Bronchial epithelial cell (primary cell): ENCODE data around the gene ATF3. TPM values are rescaled to one million over a fixed set of nuclear protein-coding genes. Genes with fewer than 3 reads are reported as not detected.

Source experiments
- DNase-seq: peaks from one replicate; pipeline ENCODE4 v3.0.0-alpha.2; 2010; ENCODE audit warnings: low read depth
- FAIRE-seq: peaks from 2 replicates; lab custom pipeline; 2011; peaks lifted over from hg19 to GRCh38; lab: Jason Lieb, UNC
- H3K27me3 ChIP-seq: 2 replicates; pipeline ENCODE4 v1.5.1; 2011; ENCODE audit warnings: low read length; ENCODE audit not compliant: control insufficient read depth, insufficient read depth
- H3K36me3 ChIP-seq: 2 replicates; pipeline ENCODE4 v1.5.1; 2011; ENCODE audit warnings: low read length; ENCODE audit not compliant: control insufficient read depth, insufficient read depth
- H3K4me3 ChIP-seq: 2 replicates; pipeline ENCODE4 v1.5.1; 2011; ENCODE audit warnings: mild to moderate bottlenecking, low read depth, low read length, control low read depth
- CTCF ChIP-seq: IDR thresholded peaks from 2 replicates; pipeline ENCODE4 v1.5.1; 2011; ENCODE audit warnings: mild to moderate bottlenecking, moderate library complexity, low read length, control low read depth, inconsistent platforms; ENCODE audit not compliant: insufficient read depth, severe bottlenecking
- total RNA-seq: library from RNA; depleted of rRNA; stranded (reverse); fragments of >200 nt; gene quantifications from 2 replicates; pipeline ENCODE4 v1.2.1, GENCODE V29; 2014

Gene ATF3
- total RNA-seq, 1 donor from 2014 or later, result 19.2 TPM

- no peak for TF ChIP-seq CTCF
- no peak overlapping the region for H3K4me3 ChIP-seq
- DNase-seq (no peak), FAIRE-seq (no peak)
- H3K27me3 ChIP-seq, result no peaks in the 10 kb centered on the region
- H3K36me3 ChIP-seq, result no peaks in the 10 kb centered on the region
Measured at GRCh38 chr1:212666116-212666775, 57.7 kb downstream of the ATF3 start.

GRCh38 chr1:212667223-212668139, 58.9 kb downstream of the ATF3 start:
- DNase-seq, result peak; percentile 39
- FAIRE-seq, result no peak
- Histone ChIP-seq H3K36me3 (no peaks in the 10 kb centered on the region), H3K27me3 (no peaks in the 10 kb centered on the region), H3K4me3 (no peak overlapping the region)
- no peak for TF ChIP-seq CTCF

GRCh38 chr1:212668477-212668876, 59.9 kb downstream of the ATF3 start:
- Histone ChIP-seq H3K27me3 (no peaks in the 10 kb centered on the region), H3K4me3 (no peak overlapping the region), H3K36me3 (no peaks in the 10 kb centered on the region)
- TF ChIP-seq CTCF, result no peak
- FAIRE-seq (no peak), DNase-seq (no peak)

- H3K4me3 ChIP-seq, result no peak overlapping the region
- H3K36me3 ChIP-seq, result no peaks in the 10 kb centered on the region
- DNase-seq (no peak), FAIRE-seq (no peak)
- no peak for TF ChIP-seq CTCF
- H3K27me3 ChIP-seq, result no peaks in the 10 kb centered on the region
Measured at GRCh38 chr1:212669102-212669501, 60.5 kb downstream of the ATF3 start.

GRCh38 chr1:212669600-212669999, 61.0 kb downstream of the ATF3 start:
- FAIRE-seq (no peak), DNase-seq (no peak)
- Histone ChIP-seq H3K36me3 (no peaks in the 10 kb centered on the region), H3K27me3 (no peaks in the 10 kb centered on the region), H3K4me3 (no peak overlapping the region)
- TF ChIP-seq CTCF, result no peak
